Measurements from ENCODE around the gene IL19.

Gene IL19

DNA sequence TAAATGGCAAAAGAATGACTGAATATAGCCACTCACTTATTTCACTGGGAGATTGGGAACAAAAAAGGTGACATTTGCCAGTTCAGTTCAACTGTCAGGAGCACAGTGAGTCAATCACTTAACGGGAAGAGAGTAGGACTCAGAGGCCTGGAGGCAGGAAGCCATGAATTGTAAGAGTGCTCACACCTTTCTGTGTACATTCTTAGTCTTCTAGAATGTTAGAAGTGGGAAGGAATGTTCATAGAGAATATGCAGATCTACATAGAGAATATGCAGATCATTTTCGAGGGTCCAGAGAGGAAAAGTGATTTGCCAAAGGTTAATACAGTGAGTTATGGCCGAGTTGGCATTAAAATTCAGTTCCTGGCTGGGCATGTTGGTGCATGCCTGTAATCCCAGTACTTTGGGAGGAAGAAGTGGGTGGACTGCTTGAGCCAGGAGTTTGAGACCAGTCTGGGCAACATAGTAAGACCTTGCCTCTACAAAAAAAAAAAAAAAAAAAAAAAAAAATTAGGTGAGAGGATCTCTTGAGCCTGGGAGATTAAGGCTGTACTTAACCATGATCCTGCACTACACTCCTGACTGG is 103.1 kb downstream of the IL19 start:
- no peaks in the 10 kb centered on the region for H3K4me1 ChIP-seq (ENCODE audit: insufficient read depth, low read length, severe bottlenecking)
- H3K27ac ChIP-seq (ENCODE audit: low read depth, low read length, poor library complexity, severe bottlenecking): no peak overlapping the region
- no peak overlapping the region for H3K9ac ChIP-seq (ENCODE audit: low read length)
- TF ChIP-seq, protein P1, sequence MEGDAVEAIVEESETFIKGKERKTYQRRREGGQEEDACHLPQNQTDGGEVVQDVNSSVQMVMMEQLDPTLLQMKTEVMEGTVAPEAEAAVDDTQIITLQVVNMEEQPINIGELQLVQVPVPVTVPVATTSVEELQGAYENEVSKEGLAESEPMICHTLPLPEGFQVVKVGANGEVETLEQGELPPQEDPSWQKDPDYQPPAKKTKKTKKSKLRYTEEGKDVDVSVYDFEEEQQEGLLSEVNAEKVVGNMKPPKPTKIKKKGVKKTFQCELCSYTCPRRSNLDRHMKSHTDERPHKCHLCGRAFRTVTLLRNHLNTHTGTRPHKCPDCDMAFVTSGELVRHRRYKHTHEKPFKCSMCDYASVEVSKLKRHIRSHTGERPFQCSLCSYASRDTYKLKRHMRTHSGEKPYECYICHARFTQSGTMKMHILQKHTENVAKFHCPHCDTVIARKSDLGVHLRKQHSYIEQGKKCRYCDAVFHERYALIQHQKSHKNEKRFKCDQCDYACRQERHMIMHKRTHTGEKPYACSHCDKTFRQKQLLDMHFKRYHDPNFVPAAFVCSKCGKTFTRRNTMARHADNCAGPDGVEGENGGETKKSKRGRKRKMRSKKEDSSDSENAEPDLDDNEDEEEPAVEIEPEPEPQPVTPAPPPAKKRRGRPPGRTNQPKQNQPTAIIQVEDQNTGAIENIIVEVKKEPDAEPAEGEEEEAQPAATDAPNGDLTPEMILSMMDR (IDR thresholded peaks at IDR 0.05; ENCODE audit: low read length): no peak
- TF ChIP-seq EZH2 (IDR thresholded peaks at IDR 0.05; ENCODE audit: borderline replicate concordance, low read length): no peak
- no peaks in the 10 kb centered on the region for H3F3A ChIP-seq (ENCODE audit: insufficient read depth, low read length)
- no peaks in the 10 kb centered on the region for H3K9me2 ChIP-seq (ENCODE audit: low read depth, low read length)
- no peaks in the 10 kb centered on the region; the same call in 1 of the 2 replicates for H3K27me3 ChIP-seq (ENCODE audit: insufficient read depth, low read length)
- peaks cover 5% of the 10 kb centered on the region for H3K9me3 ChIP-seq (ENCODE audit: low read length)
- no peak overlapping the region for H2AFZ ChIP-seq (ENCODE audit: low read length)
- no peaks in the 10 kb centered on the region for H3K36me3 ChIP-seq (ENCODE audit: insufficient read depth, low read length)
- H4K20me1 ChIP-seq (ENCODE audit: insufficient read depth, low read length): no peaks in the 10 kb centered on the region
- no peak overlapping the region for H3K4me2 ChIP-seq (ENCODE audit: low read length)
- H3K79me2 ChIP-seq (ENCODE audit: insufficient read depth, low read length): no peaks in the 10 kb centered on the region
- H3K4me3 ChIP-seq (ENCODE audit: low read depth, low read length, poor library complexity, severe bottlenecking): no peak overlapping the region

DNA sequence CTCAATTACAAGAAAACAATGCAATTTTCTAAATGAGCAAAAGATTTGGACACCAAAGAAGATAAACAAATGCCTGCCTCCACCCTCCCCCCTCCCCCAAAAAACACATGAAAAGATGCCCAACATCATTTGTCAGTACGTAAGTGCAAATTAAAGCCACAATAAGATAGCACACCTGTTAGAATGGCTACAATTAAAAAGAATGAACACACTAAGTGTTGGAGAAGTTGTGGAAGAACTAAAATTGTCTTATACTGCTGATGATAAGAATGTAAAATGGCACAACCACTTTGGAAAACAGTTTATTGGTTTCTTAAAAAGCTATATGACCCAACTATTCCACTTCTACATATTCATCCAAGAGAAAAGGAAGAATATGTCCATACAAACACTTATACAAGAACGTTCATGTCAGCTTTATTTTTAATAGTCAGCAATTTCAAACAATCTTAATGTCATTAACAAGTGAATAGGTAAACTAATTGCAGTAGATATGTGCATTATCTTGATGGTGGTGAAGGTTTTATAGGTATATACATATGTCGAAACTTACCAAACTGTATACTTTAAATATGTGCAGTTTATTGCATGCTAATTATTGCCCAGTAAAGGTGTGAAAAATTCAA is 105.3 kb downstream of the IL19 start:
- no peaks in the 10 kb centered on the region for H3K9me2 ChIP-seq (ENCODE audit: low read depth, low read length)
- no peaks in the 10 kb centered on the region for H3F3A ChIP-seq (ENCODE audit: insufficient read depth, low read length)
- H3K79me2 ChIP-seq (ENCODE audit: insufficient read depth, low read length): no peaks in the 10 kb centered on the region
- H3K4me3 ChIP-seq (ENCODE audit: low read depth, low read length, poor library complexity, severe bottlenecking): no peak overlapping the region
- H3K27ac ChIP-seq (ENCODE audit: low read depth, low read length, poor library complexity, severe bottlenecking): no peak overlapping the region
- H3K27me3 ChIP-seq (ENCODE audit: insufficient read depth, low read length): no peaks in the 10 kb centered on the region; the same call in 1 of the 2 replicates
- no peak overlapping the region for H3K9ac ChIP-seq (ENCODE audit: low read length)
- no peak overlapping the region for H2AFZ ChIP-seq (ENCODE audit: low read length)
- H3K4me1 ChIP-seq (ENCODE audit: insufficient read depth, low read length, severe bottlenecking): no peaks in the 10 kb centered on the region
- H3K4me2 ChIP-seq (ENCODE audit: low read length): no peak overlapping the region
- no peak for TF ChIP-seq EZH2 (IDR thresholded peaks at IDR 0.05; ENCODE audit: borderline replicate concordance, low read length)
- TF ChIP-seq, protein P1 (IDR thresholded peaks at IDR 0.05; ENCODE audit: low read length): no peak
- no peaks in the 10 kb centered on the region for H3K36me3 ChIP-seq (ENCODE audit: insufficient read depth, low read length)
- no peaks in the 10 kb centered on the region for H4K20me1 ChIP-seq (ENCODE audit: insufficient read depth, low read length)
- H3K9me3 ChIP-seq (ENCODE audit: low read length): peaks cover 8% of the 10 kb centered on the region

DNA sequence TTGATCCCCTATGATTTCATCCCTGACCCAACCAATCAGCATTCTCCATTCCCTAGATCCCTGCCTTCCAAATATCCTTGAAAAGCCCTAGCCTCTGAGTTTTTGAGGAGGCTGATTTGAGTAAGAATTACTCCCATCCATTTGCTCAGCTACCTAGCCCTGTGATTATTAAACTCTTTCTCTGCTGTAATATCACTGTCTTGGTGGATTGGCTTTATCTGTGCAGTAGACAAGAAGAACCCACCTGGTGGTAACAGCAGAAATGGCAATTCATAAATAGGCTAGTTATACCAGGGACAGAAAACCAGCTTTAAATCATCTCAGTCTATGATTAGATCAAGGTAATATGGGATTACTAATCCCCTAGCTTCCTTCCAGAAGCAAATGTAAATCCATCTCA is 107.9 kb downstream of the IL19 start:
- H3K4me3 ChIP-seq (ENCODE audit: low read depth, low read length, poor library complexity, severe bottlenecking): no peak overlapping the region

More for the DNA sequence above, 107.9 kb downstream of the IL19 start:
- H3K36me3 ChIP-seq (ENCODE audit: insufficient read depth, low read length): no peaks in the 10 kb centered on the region
- no peak overlapping the region for H3K9ac ChIP-seq (ENCODE audit: low read length)
- H3K9me2 ChIP-seq (ENCODE audit: low read depth, low read length): no peaks in the 10 kb centered on the region
- no peak for TF ChIP-seq EZH2 (IDR thresholded peaks at IDR 0.05; ENCODE audit: borderline replicate concordance, low read length)
- TF ChIP-seq, protein P1 (IDR thresholded peaks at IDR 0.05; ENCODE audit: low read length): no peak
- H3K79me2 ChIP-seq (ENCODE audit: insufficient read depth, low read length): no peaks in the 10 kb centered on the region
- H3K9me3 ChIP-seq (ENCODE audit: low read length): peaks cover 8% of the 10 kb centered on the region
- no peaks in the 10 kb centered on the region for H3F3A ChIP-seq (ENCODE audit: insufficient read depth, low read length)
- H3K4me2 ChIP-seq (ENCODE audit: low read length): no peak overlapping the region
- H3K27me3 ChIP-seq (ENCODE audit: insufficient read depth, low read length): no peaks in the 10 kb centered on the region
- no peak overlapping the region for H2AFZ ChIP-seq (ENCODE audit: low read length)
- no peaks in the 10 kb centered on the region for H3K4me1 ChIP-seq (ENCODE audit: insufficient read depth, low read length, severe bottlenecking)
- H4K20me1 ChIP-seq (ENCODE audit: insufficient read depth, low read length): no peaks in the 10 kb centered on the region
- no peak overlapping the region for H3K27ac ChIP-seq (ENCODE audit: low read depth, low read length, poor library complexity, severe bottlenecking)
